Neural cell (in vitro differentiated cells): ENCODE results near the gene EPHA8. TPM values are rescaled to one million over a fixed set of nuclear protein-coding genes. Genes with fewer than 3 reads are reported as not detected.

Experiments
- H2AFZ ChIP-seq: fragments of 200-600, 300-800 bp; sonication (generic), shearing (Covaris generic); 2 replicates; pipeline ENCODE4 v1.6.0; 2014; ENCODE audit warnings: low read depth, mild to moderate bottlenecking, antibody characterized with exemption, low read length, moderate library complexity
- H3F3A ChIP-seq: fragments of 200-600 bp; shearing (Covaris generic); 2 replicates; pipeline ENCODE4 v1.6.1; 2016; ENCODE audit warnings: mild to moderate bottlenecking, moderate library complexity, mixed read lengths, antibody characterized with exemption, low read length; ENCODE audit not compliant: insufficient read depth, poor library complexity, severe bottlenecking
- H3K27ac ChIP-seq: fragments of 200-600, 300-800 bp; sonication (generic), shearing (Covaris generic); 2 replicates; pipeline ENCODE4 v1.5.1; 2014; ENCODE audit warnings: mild to moderate bottlenecking, low read length, moderate library complexity
- H3K27me3 ChIP-seq: fragments of 300-800, 200-600 bp; sonication (generic), shearing (Covaris generic); 2 replicates; pipeline ENCODE4 v1.6.0; 2014; ENCODE audit warnings: mild to moderate bottlenecking, low read depth, low read length, moderate library complexity; ENCODE audit not compliant: insufficient read depth
- H3K36me3 ChIP-seq: fragments of 300-800, 200-600 bp; sonication (generic), shearing (Covaris generic); 2 replicates; pipeline ENCODE4 v1.5.1; 2014; ENCODE audit warnings: mild to moderate bottlenecking, antibody characterized with exemption, low read length, moderate library complexity; ENCODE audit not compliant: insufficient read depth
- H3K4me2 ChIP-seq: fragments of 300-800, 200-600 bp; sonication (generic), shearing (Covaris generic); 2 replicates; pipeline ENCODE4 v1.6.0; 2014; ENCODE audit warnings: mild to moderate bottlenecking, low read length
- H3K4me3 ChIP-seq: fragments of 300-800, 200-600 bp; sonication (generic), shearing (Covaris generic); 2 replicates; pipeline ENCODE4 v1.5.1; 2014; ENCODE audit warnings: mild to moderate bottlenecking, low read length, moderate library complexity
- H3K79me2 ChIP-seq: fragments of 200-600 bp; shearing (Covaris generic); replicated peaks from 2 replicates; pipeline ENCODE4 v1.6.0; 2014; ENCODE audit warnings: mild to moderate bottlenecking, low read length, moderate library complexity; ENCODE audit not compliant: insufficient read depth
- H3K9ac ChIP-seq: fragments of 300-800, 200-600 bp; sonication (generic), shearing (Covaris generic); 2 replicates; pipeline ENCODE4 v1.6.1; 2016; ENCODE audit warnings: mild to moderate bottlenecking, low read length, mixed read lengths
- H3K9me2 ChIP-seq: fragments of 200-600 bp; shearing (Covaris generic); 2 replicates; pipeline ENCODE4 v1.6.1; 2016; ENCODE audit warnings: mild to moderate bottlenecking, low read length, mixed read lengths; ENCODE audit not compliant: insufficient read depth
- H3K9me3 ChIP-seq: fragments of 200-600, 300-800 bp; sonication (generic), shearing (Covaris generic); 2 replicates; pipeline ENCODE4 v1.6.1; 2016; ENCODE audit warnings: mild to moderate bottlenecking, mixed run types, low read length, moderate library complexity, mixed read lengths
- H4K20me1 ChIP-seq: fragments of 200-600 bp; shearing (Covaris generic); 2 replicates; pipeline ENCODE4 v1.6.1; 2016; ENCODE audit warnings: mild to moderate bottlenecking, mixed run types; ENCODE audit not compliant: insufficient read depth
- EP300 ChIP-seq: fragments of 450-650 bp; conservative IDR thresholded peaks from 2 replicates; pipeline ENCODE4 v1.6.1; 2014; ENCODE audit warnings: antibody characterized with exemption, mild to moderate bottlenecking, moderate library complexity; ENCODE audit not compliant: poor library complexity, severe bottlenecking
- EZH2 ChIP-seq: fragments of 200-600, 300-800 bp; shearing (Covaris generic), sonication (generic); IDR thresholded peaks from 2 replicates; pipeline ENCODE4 v1.6.1; 2014; ENCODE audit warnings: antibody characterized with exemption, low read length, borderline replicate concordance, mild to moderate bottlenecking; ENCODE audit not compliant: insufficient read depth, poor library complexity, severe bottlenecking
- MXI1 ChIP-seq: fragments of 450-650 bp; conservative IDR thresholded peaks from 2 replicates; pipeline ENCODE4 v1.6.1; 2014; ENCODE audit warnings: antibody characterized with exemption, mild to moderate bottlenecking; ENCODE audit not compliant: poor library complexity, severe bottlenecking
- POLR2AphosphoS5 ChIP-seq: IDR thresholded peaks from 2 replicates; pipeline ENCODE4 v1.6.1; 2012
- RAD21 ChIP-seq: fragments of 450-650 bp; conservative IDR thresholded peaks from 2 replicates; pipeline ENCODE4 v1.6.1; 2014; ENCODE audit warnings: antibody characterized with exemption, mild to moderate bottlenecking, moderate library complexity
- REST ChIP-seq: IDR thresholded peaks from 2 replicates; pipeline ENCODE4 v1.6.1; 2012; ENCODE audit warnings: borderline replicate concordance
- SMC3 ChIP-seq: fragments of 450-650 bp; conservative IDR thresholded peaks from 2 replicates; pipeline ENCODE4 v1.6.1; 2014; ENCODE audit warnings: antibody characterized with exemption, mild to moderate bottlenecking, moderate library complexity; ENCODE audit not compliant: poor library complexity
- TAF1 ChIP-seq: IDR thresholded peaks from 2 replicates; pipeline ENCODE4 v1.6.1; 2012; ENCODE audit warnings: low read depth
- polyA plus RNA-seq: library from polyadenylated mRNA; depleted of rRNA; stranded (reverse); fragments of >200 nt; gene quantifications from 2 replicates; pipeline ENCODE4 v1.2.3, GENCODE V29; 2014
- TF ChIP-seq, protein P1 (sequence below): fragments of 450-650 bp; IDR thresholded peaks from 2 replicates; pipeline ENCODE4 v1.5.1; 2014; ENCODE audit warnings: antibody characterized with exemption, mild to moderate bottlenecking, moderate library complexity; ENCODE audit not compliant: poor library complexity, severe bottlenecking

EPHA8 gene
- polyA plus RNA-seq, 1 donor from 2014 or later, result 4.7 TPM

GRCh38 chr1:22611530-22611947 lies 48.2 kb downstream of the EPHA8 start:
- no peaks in the 10 kb centered on the region for H4K20me1 ChIP-seq
- H3K27me3 ChIP-seq, result peaks cover 40% of the 10 kb centered on the region

DNA sequence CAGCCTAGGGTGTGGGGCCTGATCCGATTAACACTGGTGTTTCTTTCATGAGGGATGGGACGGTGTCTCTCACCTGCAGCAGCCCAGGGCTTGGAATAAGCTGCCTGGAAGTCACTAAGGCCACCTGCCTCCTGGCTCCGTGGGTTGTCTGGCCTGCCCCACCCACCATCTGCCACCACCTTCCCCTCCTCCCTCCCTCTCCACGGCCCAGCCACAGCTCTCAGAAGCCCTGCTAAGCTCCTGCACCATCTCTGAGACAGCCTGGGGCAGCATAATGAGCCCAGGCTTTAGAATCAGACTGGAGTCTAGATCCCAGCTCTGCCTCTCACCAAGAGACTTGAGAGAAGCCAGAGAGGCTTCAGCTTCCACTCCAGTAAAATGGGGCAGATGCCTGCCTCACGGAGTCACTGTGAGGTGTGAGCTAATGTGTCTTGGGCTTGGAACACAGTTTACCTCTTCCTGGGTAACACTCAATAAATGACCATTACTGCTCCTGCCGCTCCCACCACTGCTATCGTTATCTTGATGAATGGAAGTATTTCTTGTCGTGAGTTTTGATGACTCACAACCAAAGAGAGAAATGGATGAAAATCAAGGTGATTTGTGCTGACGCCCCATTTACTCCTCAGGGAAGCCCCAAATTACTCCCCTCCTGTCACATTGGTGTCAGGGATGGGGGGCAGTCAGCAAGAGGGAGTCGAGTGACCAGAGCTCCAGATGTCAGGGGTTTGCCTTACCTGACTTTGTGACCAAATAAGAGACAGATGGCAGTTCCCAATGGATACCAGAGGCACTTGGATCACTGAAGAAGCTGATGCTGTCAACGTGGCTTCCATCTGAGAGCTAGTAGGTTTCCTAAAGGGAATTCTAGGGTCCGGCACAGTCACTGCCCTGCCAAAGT lies 49.6 kb downstream of the EPHA8 start:
- no peaks in the 10 kb centered on the region for H3K36me3 ChIP-seq
- no peak overlapping the region for H3K27ac ChIP-seq
- H3K9me3 ChIP-seq, result no peaks in the 10 kb centered on the region
- no peak overlapping the region for H2AFZ ChIP-seq
- H3K4me3 ChIP-seq, result no peak overlapping the region
- H3F3A ChIP-seq, result no peaks in the 10 kb centered on the region
- H3K4me2 ChIP-seq, result no peak overlapping the region
- no peaks in the 10 kb centered on the region for H3K79me2 ChIP-seq
- no peaks in the 10 kb centered on the region for H4K20me1 ChIP-seq
- TF ChIP-seq EZH2 (no peak), MXI1 (no peak), POLR2AphosphoS5 (no peak), EP300 (no peak), SMC3 (no peak), TAF1 (no peak), RAD21 (no peak), REST (no peak)
- TF ChIP-seq, protein P1, sequence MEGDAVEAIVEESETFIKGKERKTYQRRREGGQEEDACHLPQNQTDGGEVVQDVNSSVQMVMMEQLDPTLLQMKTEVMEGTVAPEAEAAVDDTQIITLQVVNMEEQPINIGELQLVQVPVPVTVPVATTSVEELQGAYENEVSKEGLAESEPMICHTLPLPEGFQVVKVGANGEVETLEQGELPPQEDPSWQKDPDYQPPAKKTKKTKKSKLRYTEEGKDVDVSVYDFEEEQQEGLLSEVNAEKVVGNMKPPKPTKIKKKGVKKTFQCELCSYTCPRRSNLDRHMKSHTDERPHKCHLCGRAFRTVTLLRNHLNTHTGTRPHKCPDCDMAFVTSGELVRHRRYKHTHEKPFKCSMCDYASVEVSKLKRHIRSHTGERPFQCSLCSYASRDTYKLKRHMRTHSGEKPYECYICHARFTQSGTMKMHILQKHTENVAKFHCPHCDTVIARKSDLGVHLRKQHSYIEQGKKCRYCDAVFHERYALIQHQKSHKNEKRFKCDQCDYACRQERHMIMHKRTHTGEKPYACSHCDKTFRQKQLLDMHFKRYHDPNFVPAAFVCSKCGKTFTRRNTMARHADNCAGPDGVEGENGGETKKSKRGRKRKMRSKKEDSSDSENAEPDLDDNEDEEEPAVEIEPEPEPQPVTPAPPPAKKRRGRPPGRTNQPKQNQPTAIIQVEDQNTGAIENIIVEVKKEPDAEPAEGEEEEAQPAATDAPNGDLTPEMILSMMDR, result no peak
- no peaks in the 10 kb centered on the region for H3K9me2 ChIP-seq
- H3K9ac ChIP-seq, result no peak overlapping the region
- H3K27me3 ChIP-seq, result peaks cover 28% of the 10 kb centered on the region

More at GRCh38 chr1:22611530-22611947, 48.2 kb downstream of the EPHA8 start:
- no peak for TF ChIP-seq EZH2
- TF ChIP-seq POLR2AphosphoS5, result no peak
- peak; percentile 90 for TF ChIP-seq REST
- TF ChIP-seq RAD21, result no peak
- TF ChIP-seq TAF1, result no peak
- H3K9me2 ChIP-seq, result no peaks in the 10 kb centered on the region
- no peaks in the 10 kb centered on the region for H3K36me3 ChIP-seq
- no peak overlapping the region for H3K27ac ChIP-seq
- H3K9ac ChIP-seq, result no peak overlapping the region
- H2AFZ ChIP-seq, result no peak overlapping the region
- H3K4me2 ChIP-seq, result no peak overlapping the region
- no peaks in the 10 kb centered on the region for H3K9me3 ChIP-seq
- no peaks in the 10 kb centered on the region for H3K79me2 ChIP-seq
- H3F3A ChIP-seq, result no peaks in the 10 kb centered on the region
- H3K4me3 ChIP-seq, result no peak overlapping the region
